SK-N-SH (cell line): ENCODE measurements around the gene ISG20.

Experiments used
- EP300 ChIP-seq, 2 experiments: IDR thresholded peaks; 2 replicates each; pipeline versions ENCODE4 v1.4.0 to v1.6.1; 2012; ENCODE audit warnings: borderline replicate concordance in 1 of 2, low read depth in 1 of 2, low read length in 1 of 2
- FOXM1 ChIP-seq: IDR thresholded peaks from 2 replicates; pipeline ENCODE4 v1.4.0; 2012; ENCODE audit warnings: low read depth, mild to moderate bottlenecking
- RAD21 ChIP-seq: IDR thresholded peaks from 2 replicates; pipeline ENCODE4 v1.6.1; 2012; ENCODE audit warnings: mild to moderate bottlenecking, low read length
- ZBTB33 ChIP-seq: IDR thresholded peaks from 2 replicates; pipeline ENCODE4 v1.4.0; 2012; ENCODE audit warnings: low read depth, borderline replicate concordance
- TF ChIP-seq, protein P1 (sequence below): fragments of 200-600 bp; sonication (generic); IDR thresholded peaks from 2 replicates; pipeline ENCODE4 v1.6.1; 2017; ENCODE audit warnings: antibody characterized with exemption, mild to moderate bottlenecking, moderate library complexity

- no peak for TF ChIP-seq FOXM1
- TF ChIP-seq ZBTB33 = no peak
- TF ChIP-seq, protein P1, sequence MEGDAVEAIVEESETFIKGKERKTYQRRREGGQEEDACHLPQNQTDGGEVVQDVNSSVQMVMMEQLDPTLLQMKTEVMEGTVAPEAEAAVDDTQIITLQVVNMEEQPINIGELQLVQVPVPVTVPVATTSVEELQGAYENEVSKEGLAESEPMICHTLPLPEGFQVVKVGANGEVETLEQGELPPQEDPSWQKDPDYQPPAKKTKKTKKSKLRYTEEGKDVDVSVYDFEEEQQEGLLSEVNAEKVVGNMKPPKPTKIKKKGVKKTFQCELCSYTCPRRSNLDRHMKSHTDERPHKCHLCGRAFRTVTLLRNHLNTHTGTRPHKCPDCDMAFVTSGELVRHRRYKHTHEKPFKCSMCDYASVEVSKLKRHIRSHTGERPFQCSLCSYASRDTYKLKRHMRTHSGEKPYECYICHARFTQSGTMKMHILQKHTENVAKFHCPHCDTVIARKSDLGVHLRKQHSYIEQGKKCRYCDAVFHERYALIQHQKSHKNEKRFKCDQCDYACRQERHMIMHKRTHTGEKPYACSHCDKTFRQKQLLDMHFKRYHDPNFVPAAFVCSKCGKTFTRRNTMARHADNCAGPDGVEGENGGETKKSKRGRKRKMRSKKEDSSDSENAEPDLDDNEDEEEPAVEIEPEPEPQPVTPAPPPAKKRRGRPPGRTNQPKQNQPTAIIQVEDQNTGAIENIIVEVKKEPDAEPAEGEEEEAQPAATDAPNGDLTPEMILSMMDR = no peak
- TF ChIP-seq EP300 (IDR thresholded peaks at IDR 0.05; ENCODE audit: borderline replicate concordance in 1 of 2, low read depth in 1 of 2, low read length in 1 of 2) = no peak
- TF ChIP-seq RAD21 = no peak
Observed at GRCh38 chr15:88644741-88645140, 5.9 kb downstream of the ISG20 start.
